Liver (tissue), 9 donors: ENCODE measurements around the gene BRCA2. TPM values are rescaled to one million over a fixed set of nuclear protein-coding genes. Genes with fewer than 3 reads are reported as not detected.

Experiments
- DNase-seq: peaks from one replicate; pipeline ENCODE4 v3.0.0-alpha.2; 2017; ENCODE audit warnings: low spot score
- H3K27ac ChIP-seq, 2 donors: one replicate each; pipeline ENCODE4 v1.7.0; 2013; ENCODE audit warnings: inconsistent platforms in 2 of 2, low read length in 2 of 2, control low read depth in 1 of 2, low read depth in 1 of 2, mild to moderate bottlenecking in 1 of 2
- H3K27me3 ChIP-seq, 4 donors: one replicate each; pipeline versions ENCODE4 v1.6.1 to v1.7.0; 2013; ENCODE audit warnings: low read length in 3 of 4, inconsistent platforms in 1 of 4, mild to moderate bottlenecking in 1 of 4, moderate library complexity in 1 of 4; ENCODE audit not compliant: control insufficient read depth in 4 of 4, insufficient read depth in 4 of 4
- H3K36me3 ChIP-seq, 4 donors: one replicate each; pipeline versions ENCODE4 v1.6.1 to v1.7.0; 2013; ENCODE audit warnings: low read length in 3 of 4, mild to moderate bottlenecking in 3 of 4, low read depth in 1 of 4, moderate library complexity in 1 of 4; ENCODE audit not compliant: control insufficient read depth in 4 of 4, insufficient read depth in 3 of 4
- H3K4me1 ChIP-seq, 4 donors: one replicate each; pipeline versions ENCODE4 v1.6.1 to v1.7.0; 2013; ENCODE audit warnings: low read length in 3 of 4, mild to moderate bottlenecking in 3 of 4, moderate library complexity in 1 of 4; ENCODE audit not compliant: control insufficient read depth in 4 of 4, insufficient read depth in 4 of 4
- H3K4me3 ChIP-seq, 3 donors: one replicate each; pipeline versions ENCODE4 v1.6.1 to v1.7.0; 2013; ENCODE audit warnings: low read length in 3 of 3, control low read depth in 1 of 3, low read depth in 1 of 3, mild to moderate bottlenecking in 1 of 3
- H3K9ac ChIP-seq, 2 donors: one replicate each; pipeline ENCODE4 v1.7.0; 2013; ENCODE audit warnings: low read length in 2 of 2, mild to moderate bottlenecking in 2 of 2, moderate library complexity in 2 of 2, control low read depth in 1 of 2, low read depth in 1 of 2
- H3K9me3 ChIP-seq, 4 donors: one replicate each; pipeline versions ENCODE4 v1.6.1 to v1.7.0; 2013; ENCODE audit warnings: low read length in 3 of 4; ENCODE audit not compliant: control insufficient read depth in 4 of 4
- ATF3 ChIP-seq: IDR thresholded peaks from 2 replicates; pipeline ENCODE4 v1.6.1; 2016; ENCODE audit warnings: antibody characterized with exemption
- CTCF ChIP-seq: fragments of 150-350 bp; IDR thresholded peaks from 2 replicates; pipeline ENCODE4 v1.5.1; 2017; ENCODE audit warnings: improper control_type of control experiment, low read depth, low read length; ENCODE audit not compliant: missing input control
- EGR1 ChIP-seq, 2 donors: IDR thresholded peaks; 2 replicates each; pipeline ENCODE4 v1.6.1; 2016 to 2018; ENCODE audit warnings: antibody characterized with exemption in 2 of 2, low read depth in 2 of 2
- FOXA1 ChIP-seq: IDR thresholded peaks from 2 replicates; pipeline ENCODE4 v1.6.1; 2016; ENCODE audit warnings: antibody characterized with exemption
- FOXA2 ChIP-seq: IDR thresholded peaks from 2 replicates; pipeline ENCODE4 v1.6.1; 2016; ENCODE audit warnings: antibody characterized with exemption
- HNF4A ChIP-seq, 2 donors: conservative IDR thresholded peaks; 2 replicates each; pipeline ENCODE4 v1.6.1; 2016; ENCODE audit warnings: antibody characterized with exemption in 2 of 2, mild to moderate bottlenecking in 2 of 2
- JUND ChIP-seq, 2 donors: IDR thresholded peaks; 2 replicates each; pipeline ENCODE4 v1.6.1; 2016; ENCODE audit warnings: antibody characterized with exemption in 2 of 2
- MAX ChIP-seq: IDR thresholded peaks from 2 replicates; pipeline ENCODE4 v1.6.1; 2016; ENCODE audit warnings: antibody characterized with exemption
- NR2F2 ChIP-seq: IDR thresholded peaks from 2 replicates; pipeline ENCODE4 v1.6.1; 2016; ENCODE audit warnings: antibody characterized with exemption
- RAD21 ChIP-seq, 2 donors: IDR thresholded peaks; 2 replicates each; pipeline ENCODE4 v1.6.1; 2016; ENCODE audit warnings: antibody characterized with exemption in 2 of 2, mild to moderate bottlenecking in 2 of 2
- REST ChIP-seq: IDR thresholded peaks from 2 replicates; pipeline ENCODE4 v1.6.1; 2016; ENCODE audit warnings: antibody characterized with exemption, mild to moderate bottlenecking
- RXRA ChIP-seq, 2 donors: IDR thresholded peaks; 2 replicates each; pipeline ENCODE4 v1.6.1; 2017 to 2018; ENCODE audit warnings: antibody characterized with exemption in 2 of 2, mild to moderate bottlenecking in 1 of 2
- SP1 ChIP-seq: IDR thresholded peaks from 2 replicates; pipeline ENCODE4 v1.6.1; 2018; ENCODE audit warnings: antibody characterized with exemption, mild to moderate bottlenecking
- TAF1 ChIP-seq: conservative IDR thresholded peaks from 2 replicates; pipeline ENCODE4 v1.6.1; 2016; ENCODE audit warnings: antibody characterized with exemption, mild to moderate bottlenecking
- YY1 ChIP-seq: IDR thresholded peaks from 2 replicates; pipeline ENCODE4 v1.6.1; 2016; ENCODE audit warnings: antibody characterized with exemption, mild to moderate bottlenecking
- ZBTB33 ChIP-seq: IDR thresholded peaks from 2 replicates; pipeline ENCODE4 v1.6.1; 2016; ENCODE audit warnings: antibody characterized with exemption
- WGBS: extraction: QIAGEN DNeasy Blood & Tissue Kit; methylation state at CpG from one replicate; pipeline ENCODE4 v1.1.7; 2013; 5-methylcytosine and 5-hydroxymethylcytosine counted together
- polyA plus RNA-seq, 2 donors: library from polyadenylated mRNA; stranded (reverse) in 1 of 2; unstranded in 1 of 2; fragments of 200-250 nt in 1 of 2; fragments of >200 nt in 1 of 2; fragmentation: Nextera tagmentation in 1 of 2; extraction: Ambion mirVana in 1 of 2; gene quantifications; one replicate each; pipeline versions ENCODE4 v1.2.1 to v1.2.3, GENCODE V29; 2013 to 2015
- total RNA-seq, 2 donors: library from RNA; depleted of rRNA; stranded (reverse); fragments of >200 nt; gene quantifications; one replicate each; pipeline ENCODE4 v1.2.3, GENCODE V29; 2014
- donor health status: healthy.
- donor health status: healthy.
- donor health status: healthy.
- donor health status: healthy.
- donor health status: healthy.

Gene BRCA2
- total and polyA plus RNA-seq, 4 donors, result 0.39 to 10.8 (median 0.86) TPM

GRCh38 chr13:32267836-32268439 lies 47.4 kb upstream of the BRCA2 start:
- Histone ChIP-seq H3K9ac (no peak overlapping the region), H3K36me3 (peaks cover 1 to 47% (median 33%) of the 10 kb centered on the region in 4 donors), H3K27ac (no peak overlapping the region), H3K4me3 (no peak overlapping the region), H3K9me3 (no peaks in the 10 kb centered on the region), H3K27me3 (no peaks in the 10 kb centered on the region), H3K4me1 (peaks cover 0 to 8% (median 0%) of the 10 kb centered on the region in 4 donors)
- 87% methylated on average over 7 of the region's 7 CpGs for WGBS
- no peak for DNase-seq
- peak; percentile 61 to 80 for TF ChIP-seq RAD21 (IDR thresholded peaks at IDR 0.05)
- TF ChIP-seq ATF3, result no peak
- peak; percentile 84 for TF ChIP-seq CTCF

GRCh38 chr13:32272021-32272683 lies 43.2 kb upstream of the BRCA2 start:
- Histone ChIP-seq H3K9me3 (no peaks in the 10 kb centered on the region), H3K27me3 (no peaks in the 10 kb centered on the region), H3K9ac (no peak overlapping the region), H3K4me1 (no peaks in the 10 kb centered on the region), H3K27ac (peak overlapping the region in 1 of 2 donors; percentile 5), H3K4me3 (no peak overlapping the region), H3K36me3 (peaks cover 6 to 55% (median 36%) of the 10 kb centered on the region in 4 donors)
- no peak for DNase-seq
- no peak for TF ChIP-seq EGR1 (IDR thresholded peaks at IDR 0.05; ENCODE audit: low read depth in 2 of 2)
- TF ChIP-seq MAX, result no peak
- TF ChIP-seq HNF4A (conservative IDR thresholded peaks at IDR 0.05), result no peak
- TF ChIP-seq JUND (IDR thresholded peaks at IDR 0.05), result no peak
- WGBS, result 85% methylated on average over 4 of the region's 4 CpGs

- Histone ChIP-seq H3K27ac (no peak overlapping the region), H3K4me1 (no peaks in the 10 kb centered on the region), H3K9me3 (no peaks in the 10 kb centered on the region), H3K27me3 (no peaks in the 10 kb centered on the region), H3K4me3 (no peak overlapping the region), H3K36me3 (peaks cover 8 to 63% (median 39%) of the 10 kb centered on the region in 4 donors), H3K9ac (no peak overlapping the region)
- WGBS, result 43% methylated on average over 1 of the region's 1 CpG
- no peak for DNase-seq
- no peak for TF ChIP-seq RXRA (IDR thresholded peaks at IDR 0.05)
- no peak for TF ChIP-seq NR2F2
- TF ChIP-seq SP1, result no peak
- no peak for TF ChIP-seq ATF3
- TF ChIP-seq EGR1 (IDR thresholded peaks at IDR 0.05; ENCODE audit: low read depth in 2 of 2), result no peak
- no peak for TF ChIP-seq FOXA2
- TF ChIP-seq RAD21 (IDR thresholded peaks at IDR 0.05), result no peak
- no peak for TF ChIP-seq JUND (IDR thresholded peaks at IDR 0.05)
- no peak for TF ChIP-seq TAF1
- no peak for TF ChIP-seq HNF4A (conservative IDR thresholded peaks at IDR 0.05)
- no peak for TF ChIP-seq YY1
- no peak for TF ChIP-seq FOXA1
- TF ChIP-seq ZBTB33, result no peak
- no peak for TF ChIP-seq REST
Observed at GRCh38 chr13:32277839-32278238, 37.5 kb upstream of the BRCA2 start.
